Tibial nerve (tissue), 4 donors: ENCODE data around the gene GPR108.

Experiments used
- EP300 ChIP-seq, 2 donors: sonication (generic); formaldehyde crosslinking; IDR thresholded peaks; one replicate each; pipeline ENCODE4 v1.6.1; 2017; ENCODE audit warnings: antibody characterized with exemption in 2 of 2, mild to moderate bottlenecking in 1 of 2
- POLR2A ChIP-seq, 2 donors: fragments of 450-650 bp; IDR thresholded peaks; one replicate each; pipeline ENCODE4 v1.6.1; 2017; ENCODE audit warnings: antibody characterized with exemption in 2 of 2, mild to moderate bottlenecking in 2 of 2, moderate library complexity in 2 of 2
- TF ChIP-seq, protein P1 (sequence below), 5 experiments: fragments of 200-600 bp in 3 of 5; fragments of 450-650 bp in 2 of 5; sonication (generic) in 3 of 5; IDR thresholded peaks; one replicate each; pipeline ENCODE4 v1.5.1; 2016 to 2019; ENCODE audit warnings: antibody characterized with exemption in 5 of 5, mild to moderate bottlenecking in 3 of 5, moderate library complexity in 2 of 5

DNA sequence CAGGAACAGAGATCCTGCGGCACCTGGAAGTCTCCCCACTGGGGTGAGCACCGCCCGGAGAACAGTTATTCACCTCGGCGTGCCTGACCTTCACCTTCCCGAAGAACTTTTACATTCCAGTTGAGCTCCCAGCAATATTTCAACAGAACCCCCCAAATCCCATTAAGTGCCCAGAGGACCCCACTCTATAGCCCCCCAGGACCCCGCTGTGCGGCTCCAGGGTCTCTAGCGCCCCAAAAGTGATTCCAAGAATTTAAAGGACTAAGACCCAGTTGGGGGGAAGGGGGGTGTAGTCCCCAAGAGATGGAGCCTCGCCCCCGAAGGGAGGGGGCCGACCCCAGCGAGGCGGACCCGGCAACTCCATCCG is 480 bp downstream of the GPR108 start:
- TF ChIP-seq EP300 (IDR thresholded peaks at IDR 0.05), result no peak
- TF ChIP-seq POLR2A (IDR thresholded peaks at IDR 0.05), result no peak
- TF ChIP-seq, protein P1, sequence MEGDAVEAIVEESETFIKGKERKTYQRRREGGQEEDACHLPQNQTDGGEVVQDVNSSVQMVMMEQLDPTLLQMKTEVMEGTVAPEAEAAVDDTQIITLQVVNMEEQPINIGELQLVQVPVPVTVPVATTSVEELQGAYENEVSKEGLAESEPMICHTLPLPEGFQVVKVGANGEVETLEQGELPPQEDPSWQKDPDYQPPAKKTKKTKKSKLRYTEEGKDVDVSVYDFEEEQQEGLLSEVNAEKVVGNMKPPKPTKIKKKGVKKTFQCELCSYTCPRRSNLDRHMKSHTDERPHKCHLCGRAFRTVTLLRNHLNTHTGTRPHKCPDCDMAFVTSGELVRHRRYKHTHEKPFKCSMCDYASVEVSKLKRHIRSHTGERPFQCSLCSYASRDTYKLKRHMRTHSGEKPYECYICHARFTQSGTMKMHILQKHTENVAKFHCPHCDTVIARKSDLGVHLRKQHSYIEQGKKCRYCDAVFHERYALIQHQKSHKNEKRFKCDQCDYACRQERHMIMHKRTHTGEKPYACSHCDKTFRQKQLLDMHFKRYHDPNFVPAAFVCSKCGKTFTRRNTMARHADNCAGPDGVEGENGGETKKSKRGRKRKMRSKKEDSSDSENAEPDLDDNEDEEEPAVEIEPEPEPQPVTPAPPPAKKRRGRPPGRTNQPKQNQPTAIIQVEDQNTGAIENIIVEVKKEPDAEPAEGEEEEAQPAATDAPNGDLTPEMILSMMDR (IDR thresholded peaks at IDR 0.05), result no peak
